Hepatocyte (in vitro differentiated cells): ENCODE data around the gene AGBL4.

Source experiments
- CTCF ChIP-seq: fragments of 200-600 bp; sonication (generic); IDR thresholded peaks from 2 replicates; pipeline ENCODE4 v1.5.1; 2016; ENCODE audit warnings: antibody characterized with exemption, mild to moderate bottlenecking; ENCODE audit not compliant: poor library complexity
- EZH2 ChIP-seq: fragments of 200-600 bp; sonication (generic); IDR thresholded peaks from 2 replicates; pipeline ENCODE4 v1.6.1; 2016; ENCODE audit warnings: antibody characterized with exemption, mild to moderate bottlenecking, borderline replicate concordance
- EZH2phosphoT487 ChIP-seq: fragments of 200-600 bp; sonication (generic); IDR thresholded peaks from one replicate; pipeline ENCODE4 v1.6.1; 2018; ENCODE audit warnings: antibody characterized with exemption, mild to moderate bottlenecking, low read depth, moderate library complexity; ENCODE audit not compliant: unreplicated experiment, severe bottlenecking

GRCh38 chr1:48940962-48941732, 1082.6 kb downstream of the AGBL4 start:
- TF ChIP-seq CTCF = no peak
- TF ChIP-seq EZH2 = no peak
- no peak for TF ChIP-seq EZH2phosphoT487
